Measurements from ENCODE around the gene CHI3L1. TPM values are rescaled to one million over a fixed set of nuclear protein-coding genes. Genes with fewer than 3 reads are reported as not detected.

Gene CHI3L1
- total RNA-seq, 1 experiment from 2014 or later: not detected

- H3K27ac Mint-ChIP-seq: no peak overlapping the region; a peak in 1 of 7 replicates
- H3K23me2 ChIP-seq (ENCODE audit: insufficient read length, low read depth, low read length, poor library complexity, severe bottlenecking): no peaks in the 10 kb centered on the region
- no peak overlapping the region for H2BK12ac ChIP-seq (ENCODE audit: insufficient read length, low read depth, low read length)
- WGBS (ENCODE audit: extremely low coverage, insufficient read length, low lambda C conversion rate): no CpG with 5 or more reads among the region's 19 CpGs
- no peak overlapping the region for H3T11ph ChIP-seq (ENCODE audit: low read length)
- H3K56ac ChIP-seq (ENCODE audit: insufficient read length, low read depth, low read length): no peak overlapping the region
- H4K91ac ChIP-seq (ENCODE audit: insufficient read length, low read depth, low read length): no peak overlapping the region
- H3K79me1 ChIP-seq (ENCODE audit: insufficient read depth, low read depth, low read length, poor library complexity, severe bottlenecking): no peaks in the 10 kb centered on the region
- no peak overlapping the region for H3K14ac ChIP-seq (ENCODE audit: insufficient read depth, low read length)
- no peaks in the 10 kb centered on the region for H4K20me1 ChIP-seq (ENCODE audit: control insufficient read depth, insufficient read depth, insufficient read length)
- H3K23ac ChIP-seq (ENCODE audit: insufficient read length, low read depth, low read length): no peak overlapping the region
- H3K4ac ChIP-seq (ENCODE audit: low read depth, low read length): no peak overlapping the region
- H3K9me3 Mint-ChIP-seq: no peaks in the 10 kb centered on the region; a peak in 1 of 5 replicates
- H4K5ac ChIP-seq (ENCODE audit: insufficient read length, low read depth, low read length): no peak overlapping the region
- TF ChIP-seq CTCF (conservative IDR thresholded peaks at IDR 0.05): peak; percentile 88
- no peaks in the 10 kb centered on the region; the same call in 1 of the 2 replicates for H3K4me1 ChIP-seq (ENCODE audit: insufficient read depth, low read length)
- H2BK120ac ChIP-seq (ENCODE audit: low read depth, low read length, poor library complexity, severe bottlenecking): no peak overlapping the region
- no peaks in the 10 kb centered on the region for H3K9me3 ChIP-seq (ENCODE audit: control insufficient read depth, low read depth, low read length)
- no peak overlapping the region for H4K8ac ChIP-seq (replicated peaks; ENCODE audit: insufficient read length, low read depth, low read length)
- no peak overlapping the region; a peak in 1 of 5 replicates for H3K4me3 Mint-ChIP-seq
- no peak overlapping the region for H2BK20ac ChIP-seq (ENCODE audit: low read depth, low read length, poor library complexity, severe bottlenecking)
- no peak overlapping the region for H3K18ac ChIP-seq (ENCODE audit: insufficient read length, low read depth, low read length)
- no peak overlapping the region for H3K4me2 ChIP-seq (ENCODE audit: insufficient read depth, insufficient read length, low read length)
- no peak overlapping the region for H2BK5ac ChIP-seq (ENCODE audit: insufficient read length, low read length)
- peaks cover 10% of the 10 kb centered on the region for H3K27me3 Mint-ChIP-seq (ENCODE audit: low read depth)
- H3K36me3 Mint-ChIP-seq (ENCODE audit: insufficient read depth in 1 of 3, low read depth in 3 of 3): no peaks in the 10 kb centered on the region; a peak in 1 of 7 replicates
- DNase-seq: peak; percentile 83
- no peak overlapping the region for H2BK15ac ChIP-seq (ENCODE audit: low read depth, low read length)
- H3K27me3 ChIP-seq (ENCODE audit: insufficient read depth, low read length): no peaks in the 10 kb centered on the region
- H2AK5ac ChIP-seq (ENCODE audit: insufficient read length, low read length): no peak overlapping the region
- no peaks in the 10 kb centered on the region for H3K79me2 ChIP-seq (ENCODE audit: insufficient read depth, low read length)
- peaks cover 13 to 29% of the 10 kb centered on the region in 2 experiments for H3K4me1 Mint-ChIP-seq
- no peak overlapping the region for H2AFZ ChIP-seq (ENCODE audit: low read length)
- H3K9ac ChIP-seq (ENCODE audit: extremely low read depth, insufficient read length, low read length): no peak overlapping the region
- H3K27ac ChIP-seq (ENCODE audit: insufficient read length, low read depth, low read length): no peak overlapping the region
Observed at GRCh38 chr1:203216274-203217138, 30.0 kb upstream of the CHI3L1 start.
